ENCODE data around the gene NAV3. TPM values are rescaled to one million over a fixed set of nuclear protein-coding genes. Genes with fewer than 3 reads are reported as not detected.

Gene NAV3
- total and polyA plus RNA-seq, 10 donors: 0.74 to 111 (median 40.4) TPM

GRCh38 chr12:78057075-78057474 lies 226.4 kb downstream of the NAV3 start:
- intact Hi-C loops (cut with DNase I; ENCODE audit: low total_unique reads): no loop called here
- no peaks in the 10 kb centered on the region for H3K9me3 ChIP-seq
- no peaks in the 10 kb centered on the region for H3K27me3 ChIP-seq (replicated peaks in 1 of 7)
- TF ChIP-seq CTCF (IDR thresholded peaks at IDR 0.05 in 8 of 11, conservative IDR thresholded peaks at IDR 0.05 in 3 of 11) (no peak), POLR2A (IDR thresholded peaks at IDR 0.05) (no peak), POLR2AphosphoS5 (IDR thresholded peaks at IDR 0.05) (no peak)
- H3K36me3 ChIP-seq: no peaks in the 10 kb centered on the region
- no peaks in the 10 kb centered on the region for H3K4me1 ChIP-seq
- H3K27ac ChIP-seq: no peak overlapping the region
- no peak for DNase-seq
- H3K4me3 ChIP-seq: no peak overlapping the region
- 82 to 93% (median 90%) methylated on average over 1 of the region's 1 CpG for WGBS, 5 donors

- no peak overlapping the region for H3K27ac ChIP-seq
- no peaks in the 10 kb centered on the region for H3K4me1 ChIP-seq
- no peaks in the 10 kb centered on the region for H3K36me3 ChIP-seq
- intact Hi-C loops (cut with DNase I; ENCODE audit: low total_unique reads): no loop called here
- no peaks in the 10 kb centered on the region for H3K9me3 ChIP-seq
- H3K4me3 ChIP-seq: no peak overlapping the region
- H3K27me3 ChIP-seq (replicated peaks in 1 of 7): no peaks in the 10 kb centered on the region
- WGBS, 5 donors: 83 to 98% (median 90%) methylated on average over 1 of the region's 1 CpG
- DNase-seq: no peak
- TF ChIP-seq CTCF (IDR thresholded peaks at IDR 0.05 in 8 of 11, conservative IDR thresholded peaks at IDR 0.05 in 3 of 11): no peak
- no peak for TF ChIP-seq POLR2AphosphoS5 (IDR thresholded peaks at IDR 0.05)
- no peak for TF ChIP-seq POLR2A (IDR thresholded peaks at IDR 0.05)
Observed at GRCh38 chr12:78060186-78060585, 229.5 kb downstream of the NAV3 start.

DNA sequence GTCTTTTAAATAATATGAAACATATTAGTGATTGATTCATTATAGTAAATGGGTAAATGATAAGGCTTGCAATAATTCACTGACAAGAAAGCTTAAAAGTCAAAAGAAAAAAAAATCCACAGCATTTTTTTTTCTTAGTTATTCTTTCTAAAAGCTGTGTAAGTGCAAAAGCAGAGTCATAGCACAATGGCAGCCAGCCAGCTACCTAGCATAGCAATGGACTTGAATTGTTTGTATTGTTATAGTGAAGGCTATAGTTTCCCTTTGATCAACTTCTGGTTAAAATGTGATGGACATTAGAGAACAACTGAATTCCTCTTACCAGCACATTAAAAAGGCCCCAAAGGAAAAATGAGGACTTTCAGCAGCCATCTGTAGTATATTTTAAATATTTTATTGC lies 232.1 kb downstream of the NAV3 start:
- no peaks in the 10 kb centered on the region for H3K36me3 ChIP-seq
- no peak for DNase-seq
- no peak for TF ChIP-seq POLR2A (IDR thresholded peaks at IDR 0.05)
- TF ChIP-seq CTCF (IDR thresholded peaks at IDR 0.05 in 8 of 11, conservative IDR thresholded peaks at IDR 0.05 in 3 of 11): no peak
- TF ChIP-seq POLR2AphosphoS5 (IDR thresholded peaks at IDR 0.05): no peak
- H3K4me1 ChIP-seq: no peaks in the 10 kb centered on the region
- intact Hi-C loops (cut with DNase I; ENCODE audit: low total_unique reads): no loop called here
- no peaks in the 10 kb centered on the region for H3K27me3 ChIP-seq (replicated peaks in 1 of 7)
- no peak overlapping the region for H3K27ac ChIP-seq
- H3K4me3 ChIP-seq: no peak overlapping the region
- H3K9me3 ChIP-seq: no peaks in the 10 kb centered on the region

- TF ChIP-seq POLR2AphosphoS5 (IDR thresholded peaks at IDR 0.05) (no peak), POLR2A (IDR thresholded peaks at IDR 0.05) (no peak), CTCF (IDR thresholded peaks at IDR 0.05 in 8 of 11, conservative IDR thresholded peaks at IDR 0.05 in 3 of 11) (no peak)
Observed at GRCh38 chr12:78081590-78082314, 251.1 kb downstream of the NAV3 start.

More at GRCh38 chr12:78081590-78082314, 251.1 kb downstream of the NAV3 start:
- no peaks in the 10 kb centered on the region for H3K27me3 ChIP-seq (replicated peaks in 1 of 7)
- no peak overlapping the region for H3K27ac ChIP-seq
- intact Hi-C loops (cut with DNase I; ENCODE audit: low total_unique reads): no loop called here
- no peaks in the 10 kb centered on the region for H3K4me1 ChIP-seq
- DNase-seq: no peak
- H3K4me3 ChIP-seq: no peak overlapping the region
- no peaks in the 10 kb centered on the region for H3K36me3 ChIP-seq
- 78 to 89% (median 81%) methylated on average over 5 of the region's 5 CpGs for WGBS, 5 donors
- no peaks in the 10 kb centered on the region for H3K9me3 ChIP-seq

All from spleen (tissue), 11 donors.